NCI-H69 (cell line): ENCODE measurements around the gene COPZ1.

ENCODE experiments used
- DNase-seq: peaks from one replicate; lab custom pipeline; 2025; lab: John Stamatoyannopoulos, UW

Gene COPZ1

DNA sequence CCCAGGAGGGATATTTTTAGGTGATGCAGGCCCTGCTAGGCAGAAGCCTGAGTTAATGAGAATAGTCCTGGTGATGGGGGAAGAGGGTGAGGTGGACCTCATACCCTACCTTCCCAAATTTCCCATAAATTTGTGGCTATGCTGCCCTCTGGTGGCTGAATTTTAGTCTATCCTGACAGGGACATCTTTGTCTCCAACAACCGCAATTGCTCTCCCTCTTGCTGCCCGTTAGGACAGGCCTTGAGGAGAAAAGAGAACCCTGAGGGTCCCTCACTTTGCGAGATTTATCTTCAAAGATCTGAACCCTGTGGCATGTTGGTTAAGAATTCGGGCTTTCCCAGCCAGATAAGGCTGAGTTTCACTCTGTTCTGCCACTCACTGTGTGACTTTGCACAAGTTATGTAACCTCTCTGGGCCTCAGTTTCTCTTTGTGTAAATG lies 69.4 kb downstream of the COPZ1 start:
- peak; percentile 85 for DNase-seq

DNA sequence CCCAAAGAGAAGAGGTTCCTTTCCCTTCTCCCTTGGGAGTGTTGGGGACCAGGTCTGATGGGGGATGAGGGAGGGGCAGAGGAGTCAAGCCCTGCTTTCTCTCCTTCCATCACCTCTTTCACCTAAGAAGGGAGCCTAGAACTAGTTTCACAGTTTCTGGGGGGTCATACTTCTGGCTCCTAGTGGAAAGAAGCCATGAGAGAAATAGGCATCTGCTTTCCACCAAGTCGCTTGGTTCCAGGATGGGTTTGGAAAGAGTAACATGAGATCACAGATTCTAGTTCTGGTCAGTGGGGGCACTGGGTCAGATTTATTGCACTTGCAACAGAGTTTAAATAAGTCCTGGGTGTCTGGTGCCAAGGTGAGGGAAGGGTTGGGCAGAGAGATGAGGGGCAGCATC lies 70.1 kb downstream of the COPZ1 start:
- no peak for DNase-seq

DNA sequence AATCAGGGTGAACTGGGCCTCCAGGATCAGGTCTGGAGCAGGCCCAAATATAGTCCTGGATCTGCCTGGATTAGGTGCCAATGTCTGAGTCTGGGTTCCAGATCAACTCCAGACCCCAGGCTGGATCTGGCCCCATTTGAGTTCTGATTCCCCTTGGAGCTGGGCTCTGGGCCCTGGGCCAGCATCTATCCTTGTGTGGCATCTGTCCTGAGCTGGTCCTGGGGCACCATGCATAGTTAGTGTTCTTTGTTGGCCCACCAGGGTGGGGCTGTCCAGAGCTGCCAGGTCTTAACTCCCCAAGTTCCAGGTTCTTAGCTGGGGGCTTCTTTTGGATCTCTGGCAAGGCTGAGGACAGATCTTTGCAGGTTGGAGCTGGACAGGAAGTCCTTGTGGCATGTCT lies 70.6 kb downstream of the COPZ1 start:
- no peak for DNase-seq

DNA sequence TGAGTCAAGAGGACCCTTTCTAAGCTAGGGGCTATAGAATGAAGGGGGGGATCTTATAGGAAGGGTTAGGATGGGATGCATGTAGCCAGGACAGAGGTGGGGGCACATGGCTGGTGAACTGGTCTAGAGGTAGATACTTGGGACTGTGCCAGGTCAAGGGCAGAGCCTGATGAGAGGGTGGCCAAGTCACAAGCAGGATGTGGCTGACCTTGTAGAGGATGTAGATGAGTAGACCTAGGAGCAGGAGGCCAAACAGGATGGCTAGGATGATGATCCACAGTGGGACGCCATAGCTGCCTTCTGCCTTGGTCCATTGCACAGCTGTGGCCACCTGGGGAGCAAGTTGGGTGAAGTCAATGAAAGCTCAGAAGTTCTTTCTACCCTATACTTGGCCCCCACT lies 72.2 kb downstream of the COPZ1 start:
- DNase-seq: no peak

DNA sequence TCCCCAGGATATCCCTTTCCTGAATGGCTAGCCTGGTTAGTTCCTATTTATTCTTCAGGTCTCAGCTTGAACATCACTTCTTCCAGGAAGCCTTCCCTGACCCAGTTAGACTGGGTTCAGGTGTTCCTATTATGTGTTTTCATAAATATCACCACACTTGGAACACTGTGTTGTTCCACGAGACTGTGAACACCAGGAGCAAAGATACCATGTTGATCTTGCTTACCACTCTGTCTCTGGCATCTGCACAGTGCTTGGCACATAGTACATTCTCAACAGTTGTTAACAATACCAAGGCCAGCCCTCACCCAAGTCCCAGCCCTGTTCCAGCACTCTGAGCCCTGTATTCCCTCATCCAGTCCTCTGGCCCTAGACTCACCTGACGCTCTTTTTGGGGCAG lies 73.3 kb downstream of the COPZ1 start:
- DNase-seq: no peak

DNA sequence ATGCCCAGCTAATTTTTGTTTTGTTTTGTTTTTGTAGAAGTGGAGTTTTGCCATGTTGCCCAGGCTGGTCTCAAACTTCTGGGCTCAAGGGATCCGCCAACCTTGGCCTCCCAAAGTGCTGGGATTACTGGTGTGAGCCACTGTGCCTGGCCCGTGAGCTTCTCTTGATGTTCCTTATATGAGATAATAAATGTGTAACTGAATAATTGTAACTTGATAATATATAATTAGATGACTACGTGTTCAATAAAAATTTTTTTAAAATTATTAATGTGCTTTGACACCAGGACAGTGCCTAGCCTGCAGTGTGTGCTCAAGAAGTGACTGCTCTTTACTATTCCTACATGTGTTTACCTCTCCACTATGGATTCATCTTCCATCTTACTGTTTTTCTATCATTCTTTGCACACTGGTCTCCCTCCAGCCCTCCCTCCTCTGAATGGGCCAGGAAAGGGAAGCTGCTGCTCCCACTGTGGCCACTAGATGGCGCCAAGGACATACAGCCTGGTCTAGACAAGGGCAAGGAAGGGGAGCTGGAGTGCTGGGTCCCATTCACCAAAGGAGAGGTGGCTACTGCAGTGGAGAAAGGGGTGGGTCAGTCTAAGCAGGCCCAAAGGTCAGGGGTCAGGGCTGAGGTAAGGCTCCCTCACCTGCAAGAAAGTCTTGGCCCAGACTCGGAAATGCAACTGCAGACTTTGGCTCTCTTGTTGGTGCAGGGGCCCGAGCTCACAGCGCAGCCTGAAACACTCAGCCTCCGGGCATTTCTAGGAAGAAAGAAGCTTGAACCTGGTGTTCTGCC lies 74.3 kb downstream of the COPZ1 start:
- DNase-seq: peak; percentile 78

DNA sequence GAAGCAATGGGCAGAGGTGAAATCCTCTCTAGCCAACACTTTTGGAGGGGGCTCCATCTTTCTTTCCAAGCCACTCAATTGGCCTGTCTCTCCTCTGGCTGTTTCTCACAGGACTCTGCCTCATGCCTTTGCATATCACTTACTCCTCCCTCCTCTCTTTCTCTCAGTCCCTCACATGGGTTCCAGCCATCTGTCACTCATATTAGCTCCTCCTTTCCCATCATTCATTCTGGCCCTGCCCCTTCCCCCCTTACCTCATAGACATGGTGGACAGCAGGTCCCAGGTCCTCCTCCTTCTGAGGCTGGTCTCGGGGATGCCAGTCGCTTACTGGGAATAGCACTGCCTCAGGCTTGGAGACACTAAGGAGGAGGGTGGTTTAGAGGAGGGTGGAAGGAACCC lies 76.2 kb downstream of the COPZ1 start:
- DNase-seq: no peak
